CD4-positive, alpha-beta T cell treated with Interleukin-21 for 1 hour (primary cell): ENCODE measurements around the gene CELSR1.

Experiments used
- DNase-seq: peaks from one replicate; pipeline ENCODE4 v3.0.0-alpha.2; 2020

Gene CELSR1

DNA sequence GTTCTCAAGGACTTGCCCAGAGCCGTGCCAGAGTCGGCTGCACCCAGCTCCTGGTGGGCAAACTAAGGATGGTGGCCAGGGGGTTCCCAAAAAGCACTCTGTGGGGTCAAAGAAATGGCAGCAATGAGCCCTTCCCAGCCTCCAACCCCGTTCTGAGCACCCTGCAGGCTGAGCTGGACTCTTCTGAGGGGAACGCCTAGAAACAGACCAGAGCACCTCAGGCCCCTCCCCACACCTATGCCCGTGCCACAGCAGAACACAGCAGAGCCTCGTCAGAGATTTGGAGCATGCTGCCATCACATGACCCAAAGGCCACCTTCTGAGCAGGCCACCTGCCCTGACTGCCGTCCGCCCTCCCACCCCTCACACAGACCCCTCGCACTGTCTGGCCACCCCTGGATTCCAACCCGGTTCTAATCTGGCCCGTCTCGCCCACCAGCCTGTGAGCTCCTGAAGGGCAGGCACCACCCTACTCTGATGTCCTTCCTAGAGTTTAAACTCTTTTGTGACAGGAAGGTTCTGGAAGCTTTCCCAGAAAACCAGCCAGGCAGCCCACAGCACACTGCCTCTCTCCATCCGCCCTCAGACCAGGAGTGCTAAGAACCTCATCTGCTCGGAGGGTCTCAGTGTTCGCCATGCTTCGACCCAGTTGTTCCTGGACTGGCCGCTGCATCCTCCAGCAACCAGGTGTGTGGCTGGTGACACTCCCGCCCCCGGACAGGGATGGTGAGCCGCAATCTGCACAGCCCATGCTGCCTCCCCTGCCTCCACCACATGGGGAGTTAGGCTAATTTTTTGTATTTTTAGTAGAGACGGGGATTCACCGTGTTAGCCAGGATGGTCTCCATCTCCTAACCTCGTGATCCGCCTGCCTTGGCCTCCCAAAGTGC, 97.6 kb downstream of the CELSR1 start:
- DNase-seq, result no peak

DNA sequence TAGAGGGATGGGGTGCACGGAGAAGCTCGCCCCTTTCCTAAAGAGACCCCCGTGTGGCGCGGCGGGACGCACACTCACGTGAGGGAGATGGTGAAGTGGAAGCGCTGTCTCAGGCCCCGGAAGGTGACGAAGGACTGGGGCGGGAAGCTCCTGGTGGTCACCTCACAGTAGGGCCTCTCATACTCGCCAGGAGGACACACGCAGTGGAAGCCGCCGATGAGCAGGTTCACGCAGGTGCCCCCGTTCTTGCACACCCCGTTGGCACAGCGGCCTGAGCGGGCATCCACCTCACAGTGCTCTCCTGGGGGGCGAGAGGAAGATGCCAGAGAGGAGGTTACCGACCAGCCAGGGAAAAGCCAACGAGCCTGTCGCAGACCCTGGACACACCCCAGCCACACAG, 98.3 kb downstream of the CELSR1 start:
- no peak for DNase-seq

DNA sequence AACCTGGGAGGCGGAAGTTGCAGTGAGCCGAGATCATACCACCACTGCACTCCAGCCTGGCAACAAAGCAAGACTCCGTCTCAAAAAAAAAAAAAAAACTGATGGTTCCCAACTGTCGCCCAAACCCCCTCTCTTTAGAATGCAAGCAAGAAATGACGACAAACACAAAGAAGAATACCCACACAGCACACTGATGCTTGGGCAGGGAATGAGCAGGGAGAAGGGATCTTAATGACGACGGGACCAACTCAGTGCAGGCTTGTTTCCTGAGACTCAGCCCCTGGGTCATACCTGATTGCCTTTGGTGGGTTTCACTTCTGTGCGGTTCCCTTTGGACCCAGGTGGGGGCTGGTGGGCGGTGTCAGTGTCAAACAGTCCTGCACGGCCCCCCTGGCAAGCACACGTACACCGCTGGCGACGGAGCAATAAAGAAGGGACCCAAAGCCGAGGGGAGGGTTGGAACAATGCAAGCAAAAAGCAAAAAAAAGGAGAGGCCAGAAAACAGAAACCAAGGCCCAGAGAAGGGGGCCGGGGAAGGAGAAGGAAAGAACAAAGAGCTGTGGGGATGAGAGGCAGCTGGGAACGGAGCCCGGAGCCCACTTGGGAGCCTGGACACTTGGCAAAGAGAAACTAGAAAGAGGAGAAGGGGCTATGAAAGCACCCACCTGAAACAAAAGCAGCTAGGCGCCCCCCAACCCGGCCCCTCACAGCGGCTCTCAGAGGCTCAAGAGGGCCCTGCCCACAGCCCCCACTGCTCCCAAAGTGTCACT, 99.6 kb downstream of the CELSR1 start:
- DNase-seq, result no peak

DNA sequence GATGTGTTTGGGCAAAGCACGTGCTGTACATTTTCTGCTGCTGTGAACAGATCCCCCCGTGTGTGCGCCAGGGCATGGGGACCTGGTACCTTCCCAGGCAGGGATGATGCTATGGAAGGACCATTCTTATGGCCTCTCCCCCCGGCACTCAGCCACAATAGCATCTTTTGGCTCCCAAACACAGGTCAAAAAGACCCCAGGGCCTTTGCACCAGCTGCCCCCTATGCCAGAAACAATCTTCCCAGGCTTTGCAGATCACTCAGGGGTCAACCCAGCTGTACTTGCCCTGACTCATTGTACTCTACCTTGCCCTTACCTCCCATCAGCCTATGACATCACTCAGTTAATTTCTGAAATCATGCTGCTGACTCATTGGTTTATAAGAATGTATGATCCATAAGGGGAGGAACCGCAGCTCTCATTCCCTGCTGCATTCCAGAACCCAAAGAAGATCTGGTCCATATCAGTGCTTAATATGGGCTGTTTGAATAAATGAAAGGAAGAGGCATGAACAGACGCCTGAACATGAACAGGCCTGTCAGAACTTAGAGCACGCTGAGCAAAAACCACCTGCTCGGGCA, 100.7 kb downstream of the CELSR1 start:
- DNase-seq, result no peak

- no peak for DNase-seq
Observed at GRCh38 chr22:46433318-46433717, 104.1 kb downstream of the CELSR1 start.

DNA sequence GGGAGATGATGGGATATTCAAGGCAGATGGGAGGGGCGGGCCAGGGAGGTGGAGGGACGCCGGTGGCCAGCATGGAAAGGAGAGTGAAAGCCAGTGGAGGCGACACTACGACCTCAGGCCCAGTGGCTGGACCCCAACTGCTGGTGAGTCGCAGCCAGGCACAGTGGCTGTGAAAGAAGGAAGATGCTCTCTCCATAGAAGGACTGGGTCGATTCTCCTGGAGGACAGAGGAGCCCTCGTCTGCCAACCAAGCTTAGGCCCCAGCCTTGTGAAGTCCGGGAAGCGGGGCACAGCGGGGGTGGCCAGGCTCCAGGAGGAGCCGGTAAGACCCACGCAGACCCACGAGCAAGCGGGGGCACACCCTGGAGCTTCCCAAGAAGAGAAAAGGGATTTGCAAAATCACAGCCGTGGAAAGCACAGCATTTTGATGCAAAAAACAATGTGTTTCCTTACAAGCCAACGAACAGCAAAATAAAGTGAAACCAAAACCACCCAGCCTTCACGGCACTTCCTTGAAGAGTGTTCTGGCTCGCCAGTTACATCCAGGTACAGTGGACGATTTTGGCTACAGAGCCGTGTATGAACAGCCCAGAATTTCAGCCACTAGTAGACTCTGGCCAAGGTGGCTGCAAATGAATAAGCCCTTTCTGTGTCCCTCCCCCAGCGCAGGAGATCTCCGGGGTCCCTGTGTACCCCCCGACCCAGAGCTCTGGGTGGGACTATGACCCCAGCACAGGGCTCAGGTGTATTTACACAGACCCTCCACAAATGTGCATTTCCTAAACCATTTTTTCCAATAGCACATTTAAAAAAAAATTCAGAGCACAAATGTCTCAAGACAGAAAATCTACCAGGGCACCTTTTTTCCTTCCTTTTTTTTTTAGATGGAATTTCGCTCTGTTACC, 105.0 kb downstream of the CELSR1 start:
- peak; percentile 48 for DNase-seq

- no peak for DNase-seq
Observed at GRCh38 chr22:46430961-46431838, 106.2 kb downstream of the CELSR1 start.

- DNase-seq, result no peak
Observed at GRCh38 chr22:46429325-46429853, 108.0 kb downstream of the CELSR1 start.

GRCh38 chr22:46428602-46429324, 108.7 kb downstream of the CELSR1 start:
- no peak for DNase-seq

- no peak for DNase-seq
Observed at GRCh38 chr22:46428171-46428570, 109.2 kb downstream of the CELSR1 start.

DNA sequence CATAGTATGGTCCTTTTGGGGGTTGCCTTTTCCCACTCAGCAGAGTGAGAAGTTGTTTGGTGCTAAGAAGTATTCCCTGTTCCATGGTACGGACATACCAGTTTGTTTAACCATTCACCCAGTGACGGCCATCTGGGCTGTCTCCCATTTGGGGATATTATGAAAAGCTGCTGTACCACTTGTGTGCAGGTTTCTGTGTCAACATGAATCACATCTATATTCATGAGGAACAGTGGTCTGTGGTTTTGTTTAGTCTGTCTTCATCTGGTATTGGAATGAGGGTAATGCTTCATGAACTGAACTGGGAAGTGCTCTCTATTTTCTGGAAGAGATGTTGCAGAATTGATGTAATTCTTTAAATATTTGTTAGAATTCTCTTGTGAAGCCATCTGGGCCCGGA, 112.4 kb downstream of the CELSR1 start:
- no peak for DNase-seq

GRCh38 chr22:46424496-46424895, 112.9 kb downstream of the CELSR1 start:
- no peak for DNase-seq

GRCh38 chr22:46422896-46423295, 114.5 kb downstream of the CELSR1 start:
- no peak for DNase-seq

GRCh38 chr22:46421267-46421666, 116.2 kb downstream of the CELSR1 start:
- DNase-seq, result peak; percentile 30

DNA sequence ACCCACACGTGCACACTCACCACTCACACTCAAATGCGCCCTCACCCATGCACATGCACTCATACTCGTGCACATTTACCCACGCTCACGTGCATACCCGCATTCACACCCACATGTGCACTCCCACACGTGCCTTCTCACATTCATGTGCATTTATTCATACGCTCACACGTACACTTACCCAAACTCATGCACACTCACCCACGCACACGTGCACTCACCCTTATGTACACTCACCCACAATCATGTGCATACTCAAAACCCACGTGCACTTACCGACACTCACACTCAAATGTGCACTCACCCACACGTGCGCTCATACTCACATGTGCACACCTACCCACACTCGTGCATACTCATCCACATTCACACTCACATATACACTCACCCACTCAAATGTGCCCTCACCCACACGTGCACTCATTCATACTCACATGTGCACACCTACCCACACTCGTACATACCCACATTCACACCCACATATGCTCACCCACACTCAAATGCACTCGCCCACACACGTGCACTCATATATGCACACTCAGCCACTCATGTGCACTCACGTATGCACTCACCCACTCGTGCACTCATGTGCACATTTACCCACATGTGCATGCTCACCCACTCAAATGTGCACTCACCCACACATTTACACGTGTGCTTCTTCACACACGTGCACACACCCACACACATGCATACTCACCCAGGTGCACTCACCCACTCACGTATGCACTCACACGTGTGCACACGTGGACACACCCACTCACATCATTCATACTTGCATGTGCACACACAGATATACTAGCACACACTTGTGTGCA, 117.5 kb downstream of the CELSR1 start:
- no peak for DNase-seq

GRCh38 chr22:46418827-46419226, 118.6 kb downstream of the CELSR1 start:
- DNase-seq, result no peak

DNA sequence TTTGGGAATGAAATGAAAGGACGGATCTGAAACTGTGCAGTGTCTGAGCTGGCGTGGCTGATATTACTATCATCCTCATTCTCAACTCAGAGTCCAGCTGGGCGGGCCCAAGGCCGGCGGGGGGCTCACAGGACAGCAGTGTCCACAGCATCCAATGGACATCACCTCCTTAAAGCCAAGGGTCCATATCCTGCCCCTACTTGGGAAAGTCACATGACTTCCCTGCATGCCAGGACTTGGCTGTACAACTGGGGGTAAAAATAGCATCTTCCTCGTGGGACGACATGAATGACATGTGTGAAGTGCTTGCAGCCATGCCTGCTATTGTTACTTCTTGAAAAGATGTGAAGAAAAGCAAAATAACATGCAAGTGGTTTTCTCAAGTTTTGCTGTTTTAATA, 119.7 kb downstream of the CELSR1 start:
- DNase-seq, result no peak

- DNase-seq, result no peak
Observed at GRCh38 chr22:46416891-46417580, 120.4 kb downstream of the CELSR1 start.

GRCh38 chr22:46416520-46416871, 120.9 kb downstream of the CELSR1 start:
- no peak for DNase-seq
